NCI-H1048 (cell line): ENCODE measurements around the gene RFX2.
"Not testable (repeated sequence)": the region's sequence is repeated elsewhere in the genome, so short reads cannot be mapped to it uniquely, and the experiment has no call there.

Experiments
- DNase-seq: peaks from one replicate; lab custom pipeline; 2025; lab: John Stamatoyannopoulos, UW

Gene RFX2

GRCh38 chr19:5971714-5972354 is 138.5 kb downstream of the RFX2 start:
- DNase-seq, result no peak

- DNase-seq, result no peak
Observed at GRCh38 chr19:5969476-5969875, 140.8 kb downstream of the RFX2 start.

GRCh38 chr19:5968431-5969373 is 141.6 kb downstream of the RFX2 start:
- no peak for DNase-seq

- DNase-seq, result peak; percentile 60
Observed at GRCh38 chr19:5967994-5968430, 142.3 kb downstream of the RFX2 start.

GRCh38 chr19:5967571-5967970 is 142.7 kb downstream of the RFX2 start:
- DNase-seq, result no peak

- DNase-seq, result no peak
Observed at GRCh38 chr19:5966941-5967340, 143.4 kb downstream of the RFX2 start.

- no peak for DNase-seq
Observed at GRCh38 chr19:5966215-5966614, 144.1 kb downstream of the RFX2 start.

- DNase-seq, result no peak
Observed at GRCh38 chr19:5964816-5965565, 145.3 kb downstream of the RFX2 start.

- no peak for DNase-seq
Observed at GRCh38 chr19:5963855-5964254, 146.4 kb downstream of the RFX2 start.

GRCh38 chr19:5963259-5963658 is 147.0 kb downstream of the RFX2 start:
- DNase-seq, result not testable (repeated sequence)

GRCh38 chr19:5961969-5962945 is 148.0 kb downstream of the RFX2 start:
- DNase-seq, result no peak

- DNase-seq, result not testable (repeated sequence)
Observed at GRCh38 chr19:5961641-5961968, 148.7 kb downstream of the RFX2 start.

GRCh38 chr19:5960005-5961001 is 150.0 kb downstream of the RFX2 start:
- no peak for DNase-seq

- DNase-seq, result no peak
Observed at GRCh38 chr19:5959260-5960004, 150.9 kb downstream of the RFX2 start.

GRCh38 chr19:5958851-5959122 is 151.5 kb downstream of the RFX2 start:
- no peak for DNase-seq

- no peak for DNase-seq
Observed at GRCh38 chr19:5958074-5958850, 152.0 kb downstream of the RFX2 start.

- DNase-seq, result no peak
Observed at GRCh38 chr19:5957170-5957569, 153.1 kb downstream of the RFX2 start.

- no peak for DNase-seq
Observed at GRCh38 chr19:5956728-5957127, 153.6 kb downstream of the RFX2 start.

GRCh38 chr19:5956323-5956722 is 154.0 kb downstream of the RFX2 start:
- no peak for DNase-seq
